C1 segment of cervical spinal cord (tissue), 14 donors: Measurements from ENCODE around the gene SLC30A7.
A peak's percentile ranks its signal among the peaks of the same experiment; 100 is the strongest.
"Not testable (repeated sequence)": the region's sequence is repeated elsewhere in the genome, so short reads cannot be mapped to it uniquely, and the experiment has no call there.

Experiments used
- DNase-seq, 14 donors: peaks; one replicate each; lab custom pipeline; 2025; lab: John Stamatoyannopoulos, UW

SLC30A7 gene, protein sequence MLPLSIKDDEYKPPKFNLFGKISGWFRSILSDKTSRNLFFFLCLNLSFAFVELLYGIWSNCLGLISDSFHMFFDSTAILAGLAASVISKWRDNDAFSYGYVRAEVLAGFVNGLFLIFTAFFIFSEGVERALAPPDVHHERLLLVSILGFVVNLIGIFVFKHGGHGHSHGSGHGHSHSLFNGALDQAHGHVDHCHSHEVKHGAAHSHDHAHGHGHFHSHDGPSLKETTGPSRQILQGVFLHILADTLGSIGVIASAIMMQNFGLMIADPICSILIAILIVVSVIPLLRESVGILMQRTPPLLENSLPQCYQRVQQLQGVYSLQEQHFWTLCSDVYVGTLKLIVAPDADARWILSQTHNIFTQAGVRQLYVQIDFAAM

DNA sequence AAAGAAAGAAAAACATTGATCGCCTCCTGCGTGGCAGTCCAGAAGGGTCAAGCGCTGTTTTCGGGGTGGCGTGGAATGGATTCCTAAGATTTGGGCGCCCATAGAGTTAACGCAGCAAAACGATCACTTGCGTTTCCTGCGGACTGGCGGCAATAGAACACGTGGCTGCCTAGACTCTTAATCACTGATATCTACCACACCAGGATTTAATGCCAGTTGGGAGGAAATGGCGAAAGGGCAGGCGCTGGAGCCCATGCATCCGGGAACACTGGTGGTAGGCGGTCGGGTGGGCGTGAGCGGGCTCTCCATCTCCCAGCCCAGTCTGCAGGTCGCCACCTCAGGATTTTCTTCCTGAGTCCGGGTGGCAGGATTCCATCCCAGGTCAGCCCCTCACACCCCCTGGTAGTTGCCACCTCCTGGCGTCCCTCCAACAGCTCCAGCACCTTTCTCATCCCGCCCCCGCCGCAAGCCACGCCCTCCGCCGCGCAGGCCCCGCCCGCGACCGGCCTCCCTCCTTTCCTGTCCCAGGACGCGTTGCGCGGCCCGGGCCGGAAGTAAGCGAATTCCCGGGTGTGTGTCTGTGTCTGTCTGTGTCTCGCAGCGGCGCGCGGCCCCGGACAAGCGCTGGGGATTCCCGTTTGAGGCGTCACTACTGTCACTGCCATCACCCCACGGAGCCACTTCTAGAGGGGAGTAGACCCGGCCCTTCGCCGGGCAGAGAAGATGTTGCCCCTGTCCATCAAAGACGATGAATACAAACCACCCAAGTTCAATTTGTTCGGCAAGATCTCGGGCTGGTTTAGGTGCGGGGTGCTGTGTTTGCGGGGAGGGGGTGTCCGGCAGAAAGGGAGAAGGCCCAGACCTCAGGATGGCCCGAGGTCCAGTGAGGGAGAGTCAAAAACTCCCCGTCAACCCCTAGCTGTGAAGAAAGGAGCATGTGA is at the start of gene SLC30A7:
Gene SLC30A7 (plus strand): TSS at position 551 of the 941 bp plus-strand sequence. CDS start 173 bp downstream, at position 724.
- peak; percentile 35 to 95 (median 90) for DNase-seq

DNA sequence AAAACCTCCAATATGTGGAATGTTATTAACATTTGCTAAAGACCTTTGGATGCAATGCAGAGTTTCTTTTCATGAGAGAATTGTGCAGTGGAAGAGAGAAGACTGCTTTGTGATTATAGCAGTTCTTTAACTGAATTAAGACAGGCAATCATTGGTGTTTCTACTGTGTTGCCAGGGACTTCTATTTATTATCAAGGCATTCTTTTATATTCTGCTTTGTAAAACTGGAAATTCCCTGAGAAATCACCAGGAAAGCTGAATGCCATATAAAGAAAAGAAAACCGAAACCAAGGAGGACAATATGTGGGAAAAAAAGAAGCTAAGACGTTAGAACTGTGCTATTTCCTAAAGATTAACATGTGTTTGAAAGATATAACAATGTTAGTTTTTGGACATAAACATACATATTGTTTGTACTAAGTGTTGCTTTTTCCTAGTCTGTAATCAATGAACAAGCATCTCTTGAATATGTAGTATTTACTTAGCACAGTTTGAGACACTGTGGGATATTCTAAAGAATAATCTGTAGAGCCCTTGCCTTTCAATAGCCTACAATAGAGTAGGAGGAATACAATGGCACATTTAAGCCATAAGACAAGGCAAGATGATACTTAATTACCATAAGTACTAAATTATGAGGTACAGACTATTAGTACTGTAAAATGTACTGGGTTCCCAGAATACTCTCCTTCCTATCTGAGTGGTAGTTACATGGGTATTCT is 48.4 kb upstream of the SLC30A7 start:
- DNase-seq: no peak

DNA sequence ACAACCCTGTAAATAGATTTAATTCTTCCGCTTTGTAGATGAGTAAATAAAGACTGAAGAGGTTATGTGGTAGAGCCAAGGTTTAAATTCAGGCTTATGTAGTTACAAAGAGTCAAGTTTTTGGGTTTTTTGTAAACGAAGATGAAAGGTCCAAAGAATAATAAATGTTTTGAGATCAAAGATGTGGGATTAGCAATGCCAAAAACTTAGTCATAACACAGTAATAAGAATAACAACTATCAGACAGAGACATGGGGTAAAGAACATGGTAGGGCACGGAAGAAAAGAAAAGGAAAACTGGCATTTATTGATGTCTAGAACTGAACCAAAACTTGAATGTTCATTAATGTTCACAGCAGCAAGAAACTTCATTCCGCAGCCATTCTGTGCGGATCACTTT is 44.2 kb upstream of the SLC30A7 start:
- DNase-seq: no peak

DNA sequence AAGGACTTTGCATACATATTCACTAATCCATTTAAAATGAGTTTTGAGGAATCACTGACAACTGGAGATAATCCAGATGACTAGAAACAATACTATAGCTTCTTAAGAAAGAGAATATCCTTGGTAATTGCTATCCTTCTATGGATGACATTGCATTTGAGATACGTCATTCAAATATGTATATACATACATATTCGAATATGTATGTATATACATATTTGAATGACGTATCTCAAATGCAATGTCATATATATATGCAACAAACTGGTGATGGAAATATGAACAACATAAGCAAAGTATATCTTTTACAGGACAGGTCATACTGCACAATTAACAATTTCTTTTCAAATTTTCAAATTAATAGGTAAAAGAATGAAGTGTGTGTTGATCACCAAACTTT is 42.9 kb upstream of the SLC30A7 start:
- DNase-seq: no peak

DNA sequence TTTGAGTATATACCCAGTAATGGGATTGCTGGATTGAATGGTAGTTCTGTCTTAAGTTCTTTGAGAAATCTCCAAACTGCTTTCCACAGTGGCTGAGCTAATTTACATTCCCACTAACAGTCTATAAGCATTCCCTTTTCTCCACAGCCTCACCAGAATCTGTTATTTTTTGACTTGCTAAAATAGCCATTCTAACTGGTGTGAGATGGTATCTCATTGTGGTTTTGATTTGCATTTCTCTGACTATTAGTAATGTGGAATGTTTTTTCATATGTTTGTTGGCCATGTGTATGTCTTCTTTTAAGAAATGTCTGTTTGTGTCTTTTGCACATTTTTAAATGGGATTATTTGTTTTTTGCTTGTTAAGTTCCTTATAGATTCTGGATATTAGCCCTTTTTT is 40.8 kb upstream of the SLC30A7 start:
- DNase-seq: not testable (repeated sequence)

DNA sequence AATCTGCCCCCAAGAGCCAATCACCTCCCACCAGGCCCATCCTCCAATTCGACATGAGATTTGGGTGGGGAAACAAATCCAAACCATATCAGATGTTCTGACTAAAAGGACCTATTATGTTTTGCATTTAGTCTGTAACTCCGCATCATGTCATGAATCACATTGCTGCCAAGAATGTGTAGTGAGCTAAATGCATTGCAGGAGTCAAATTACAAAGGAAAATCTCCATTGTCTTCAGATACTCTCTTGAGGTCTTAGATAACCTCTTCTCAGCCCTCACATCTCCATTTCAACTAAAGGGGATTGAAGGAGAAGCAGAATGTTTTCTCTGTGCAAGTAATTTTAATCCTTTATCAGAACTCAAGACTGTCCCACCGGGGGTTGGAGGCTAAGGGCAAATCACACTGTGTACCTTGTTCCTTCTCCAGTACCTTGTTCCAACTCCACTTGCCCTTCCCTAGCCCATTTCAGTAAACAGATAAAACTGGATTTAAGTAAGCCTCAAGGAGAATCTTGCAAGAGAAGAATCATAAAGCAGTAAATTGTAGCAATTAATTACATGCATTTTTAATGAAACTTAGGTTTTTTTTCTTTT is 35.4 kb upstream of the SLC30A7 start:
- DNase-seq: no peak

- no peak for DNase-seq
These were observed 34.5 kb upstream of the SLC30A7 start for GRCh38 chr1:100861379-100861778.

- DNase-seq: no peak
These were observed 33.3 kb upstream of the SLC30A7 start for GRCh38 chr1:100862591-100862990.

GRCh38 chr1:100866041-100866900 is 29.6 kb upstream of the SLC30A7 start:
- DNase-seq: no peak

DNA sequence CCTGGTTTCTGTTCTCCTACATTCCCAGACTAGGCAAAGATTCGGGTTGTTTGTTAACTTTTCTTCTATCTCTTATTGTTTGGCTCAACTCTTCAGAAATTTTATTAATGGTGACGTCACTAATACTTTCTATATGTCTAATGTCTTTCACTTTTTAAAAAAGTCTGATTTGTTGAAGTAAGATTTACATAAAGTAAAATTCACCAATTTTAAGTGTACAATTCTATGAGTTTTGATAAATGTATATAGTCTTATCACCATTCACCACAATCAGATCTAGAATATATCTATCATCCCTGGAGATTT is 29.0 kb upstream of the SLC30A7 start:
- DNase-seq: no peak

GRCh38 chr1:100868364-100868995 is 27.4 kb upstream of the SLC30A7 start:
- no peak for DNase-seq

- no peak for DNase-seq
These were observed 25.9 kb upstream of the SLC30A7 start for GRCh38 chr1:100869996-100870395.

DNA sequence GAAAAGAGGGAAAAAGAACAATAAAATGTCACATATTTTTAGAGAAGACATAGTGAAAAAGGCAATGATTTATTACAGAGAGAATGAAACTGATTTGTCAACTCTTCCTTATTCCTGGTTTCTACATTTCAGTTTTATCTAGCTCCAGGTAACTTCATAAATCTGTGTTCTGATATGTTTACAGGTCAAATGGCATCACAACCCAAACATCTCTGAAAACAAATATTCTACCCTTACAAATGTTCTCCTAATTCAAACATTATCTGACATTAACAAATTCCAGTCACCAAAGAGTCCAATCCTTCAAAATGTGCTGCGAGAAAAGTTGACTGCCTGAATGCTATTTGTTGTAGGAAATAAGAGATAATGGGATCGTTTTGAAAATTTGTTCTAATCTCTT is 21.5 kb upstream of the SLC30A7 start:
- no peak for DNase-seq

DNA sequence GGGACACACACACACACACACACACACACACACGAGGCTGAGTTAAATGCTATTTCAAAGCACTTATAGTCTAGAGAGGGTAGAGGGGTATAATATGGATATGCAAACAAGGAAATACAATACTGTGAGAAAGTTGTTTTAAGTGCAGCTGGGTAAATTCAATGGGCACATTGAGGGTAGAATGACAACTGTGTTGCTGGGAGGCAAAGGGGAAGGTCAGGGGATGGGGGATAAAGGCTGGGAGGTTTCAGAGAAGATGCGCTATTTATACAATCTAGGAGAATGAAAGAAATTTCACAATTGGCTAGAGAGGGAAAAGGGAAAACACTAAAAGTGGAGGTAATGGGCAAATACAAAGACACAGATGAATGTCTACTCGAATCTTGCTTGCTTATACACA is 20.7 kb upstream of the SLC30A7 start:
- DNase-seq: no peak

DNA sequence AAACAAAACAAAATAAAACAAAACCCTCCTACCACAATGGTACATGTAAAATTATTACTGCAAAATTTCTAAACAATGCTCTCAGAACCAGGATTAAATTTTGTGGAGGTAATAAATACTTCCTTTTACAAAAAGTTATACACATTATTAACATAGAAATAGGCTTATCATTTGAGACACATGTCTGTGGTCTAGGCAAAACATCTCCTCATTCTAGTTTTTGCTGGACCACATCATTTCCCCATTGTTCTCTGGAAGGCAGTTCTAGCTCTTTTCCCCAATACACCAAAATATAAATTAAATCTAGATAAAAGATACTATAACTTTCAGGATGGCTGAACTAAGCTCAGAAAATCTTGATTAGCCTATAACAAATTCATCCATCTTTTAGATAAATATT is 19.6 kb upstream of the SLC30A7 start:
- no peak for DNase-seq

DNA sequence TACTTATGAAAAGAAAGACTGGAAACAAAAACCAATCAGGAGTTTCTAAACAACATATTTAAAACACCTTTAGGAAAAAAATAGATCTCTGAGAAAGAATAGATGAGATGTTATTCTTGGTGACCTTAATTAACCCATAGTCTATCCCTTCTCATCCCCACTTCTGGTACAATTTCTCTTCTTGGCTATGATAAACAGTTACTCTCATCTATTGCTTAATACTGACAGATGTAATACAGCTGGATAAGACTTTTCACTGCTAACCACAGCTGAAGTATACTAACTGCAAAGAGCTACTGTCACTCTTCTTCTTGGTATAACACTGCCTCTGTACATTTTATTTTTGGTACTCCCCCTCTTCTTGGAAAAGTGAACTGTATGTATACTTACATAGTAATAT is 16.5 kb upstream of the SLC30A7 start:
- DNase-seq: no peak

GRCh38 chr1:100881687-100882086 is 14.2 kb upstream of the SLC30A7 start:
- no peak for DNase-seq

- no peak for DNase-seq
These were observed 13.2 kb upstream of the SLC30A7 start for GRCh38 chr1:100882698-100883097.

- DNase-seq: peak in 1 of 14 donors; percentile 3
These were observed 11.9 kb upstream of the SLC30A7 start for GRCh38 chr1:100883963-100884362.

- DNase-seq: not testable (repeated sequence)
These were observed 6.9 kb upstream of the SLC30A7 start for GRCh38 chr1:100889007-100889406.
